ENCODE measurements around the gene PRIM1.

PRIM1 gene

DNA sequence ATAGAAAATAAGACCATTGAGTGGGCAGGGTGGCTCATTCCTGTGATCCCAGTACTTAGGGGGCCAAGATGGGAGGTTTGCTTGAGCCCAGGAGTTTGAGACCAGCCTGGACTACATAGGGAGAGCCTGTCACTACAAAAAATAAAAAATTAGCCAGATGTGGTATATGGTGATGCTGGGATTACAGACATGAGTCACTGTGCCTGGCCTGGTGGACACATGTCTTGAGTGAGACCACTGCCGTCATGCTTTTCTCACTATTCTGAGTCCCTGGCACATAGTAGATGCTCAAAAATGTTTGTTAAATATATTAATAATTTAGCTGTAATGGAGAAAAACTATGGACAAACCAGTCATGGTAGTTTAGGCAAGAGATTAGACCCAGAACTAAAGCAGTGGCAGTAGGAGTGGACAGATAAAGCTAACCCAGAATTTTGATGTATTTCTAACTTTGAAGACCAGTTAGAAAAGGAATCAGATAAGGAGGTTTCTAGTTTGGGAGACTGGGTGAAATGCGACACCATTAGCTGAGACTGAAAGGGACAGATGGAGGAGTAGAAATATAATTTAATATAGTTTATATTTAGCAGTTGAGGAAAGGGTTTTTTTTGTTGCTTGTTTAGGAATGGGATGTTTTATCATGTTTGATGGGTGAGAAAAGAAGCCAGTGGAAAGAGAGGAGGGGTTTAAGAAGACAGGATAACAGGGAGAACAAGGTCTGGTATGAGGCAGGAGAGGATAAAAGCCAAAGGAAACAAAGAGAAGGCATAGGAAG lies 56.6 kb downstream of the PRIM1 start:
- no peak for TF ChIP-seq JUND (IDR thresholded peaks at IDR 0.05; ENCODE audit: low read depth)
- in situ Hi-C loops (cut with HindIII; ENCODE audit: low pct_unique_long_range_greater_than_20kb, low sequenced_read_pairs) = no loop called here
- no peak for DNase-seq (ENCODE audit: low read depth in 1 of 2, low spot score in 1 of 2)

DNA sequence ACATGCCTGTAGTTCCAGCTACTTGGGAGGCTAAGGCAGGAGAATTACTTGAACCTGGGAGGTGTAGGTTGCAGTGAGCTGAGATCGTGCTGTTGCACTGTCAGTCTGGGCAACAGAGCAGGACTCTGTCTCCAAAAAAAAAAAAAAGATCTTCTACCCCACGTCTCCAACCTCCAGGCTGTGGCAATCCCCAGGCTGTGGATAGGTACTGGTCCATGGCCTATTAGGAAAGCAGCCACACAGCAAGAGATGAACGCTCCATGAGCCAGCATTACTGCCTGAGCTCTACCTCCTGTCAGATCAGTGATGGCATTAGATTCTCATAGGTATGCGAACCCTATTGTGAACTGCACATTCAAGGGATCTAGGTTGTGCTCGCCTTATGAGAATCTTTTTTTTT lies 58.0 kb downstream of the PRIM1 start:
- DNase-seq (ENCODE audit: low read depth in 1 of 2, low spot score in 1 of 2) = no peak
- no peak for TF ChIP-seq JUND (IDR thresholded peaks at IDR 0.05; ENCODE audit: low read depth)
- in situ Hi-C loops (cut with HindIII; ENCODE audit: low pct_unique_long_range_greater_than_20kb, low sequenced_read_pairs) = no loop called here

DNA sequence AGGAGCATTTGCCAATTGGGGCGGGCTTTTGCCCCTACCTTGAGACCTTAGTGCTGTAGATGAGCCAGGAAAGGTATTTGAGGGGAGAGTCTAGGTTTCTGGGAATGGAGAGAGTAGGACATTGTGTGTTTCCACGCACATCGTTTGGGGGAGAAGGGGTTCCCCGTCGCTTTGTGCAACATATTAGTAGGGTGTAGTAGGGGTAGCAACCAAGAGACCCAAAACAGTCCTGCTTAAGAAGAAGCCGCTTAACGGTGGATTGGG lies 63.3 kb downstream of the PRIM1 start:
- DNase-seq (ENCODE audit: low read depth in 1 of 2, low spot score in 1 of 2) = peak in 1 of 2 experiments; percentile 30
- TF ChIP-seq JUND (IDR thresholded peaks at IDR 0.05; ENCODE audit: low read depth) = no peak
- in situ Hi-C loops (cut with HindIII; ENCODE audit: low pct_unique_long_range_greater_than_20kb, low sequenced_read_pairs) = no loop called here

DNA sequence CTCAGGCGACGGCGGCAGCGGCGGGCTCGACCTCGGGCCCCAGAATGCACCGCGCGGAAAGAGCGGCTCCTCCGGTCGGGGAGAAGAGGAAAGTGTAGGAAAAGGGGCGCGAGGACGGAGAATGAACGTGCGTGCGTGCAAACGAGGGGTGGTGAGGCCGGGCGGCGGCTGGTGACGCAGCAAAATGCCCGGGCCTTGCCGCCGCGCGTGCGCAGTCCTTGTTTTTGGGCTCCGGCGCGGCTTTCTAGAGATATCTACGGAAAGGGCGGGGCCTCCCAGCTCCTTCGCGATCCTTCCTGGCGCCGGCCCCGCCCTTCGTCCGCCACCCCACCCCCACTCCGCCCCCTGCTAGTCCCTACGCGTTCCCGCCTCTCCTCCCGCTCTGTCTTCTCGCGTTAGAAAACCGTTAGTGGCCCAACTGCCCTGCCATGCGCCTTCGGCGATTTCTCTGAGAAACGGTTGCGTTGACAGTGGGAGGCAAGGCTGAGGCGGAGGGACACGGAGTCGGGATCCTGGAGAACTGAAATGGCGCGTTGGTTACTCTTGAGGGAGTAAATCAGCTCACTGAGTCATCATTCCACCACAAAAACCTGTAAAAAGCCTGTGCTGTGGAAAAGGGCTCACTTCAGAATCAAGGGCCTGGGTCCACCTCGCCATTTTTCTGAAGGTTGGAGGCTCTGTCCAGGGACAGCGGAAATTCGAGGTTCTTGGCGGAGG lies 63.8 kb downstream of the PRIM1 start, which contains the start of gene PTGES3:
TSS of gene PTGES3 (minus strand) at position 156 of the 717 bp plus-strand sequence. CDS start 285 bp downstream, outside the sequence.
- TF ChIP-seq JUND (IDR thresholded peaks at IDR 0.05; ENCODE audit: low read depth) = no peak
- DNase-seq (ENCODE audit: low read depth in 1 of 2, low spot score in 1 of 2) = peak; percentile 90 to 100
- in situ Hi-C loops (cut with HindIII; ENCODE audit: low pct_unique_long_range_greater_than_20kb, low sequenced_read_pairs) = no loop called here

DNA sequence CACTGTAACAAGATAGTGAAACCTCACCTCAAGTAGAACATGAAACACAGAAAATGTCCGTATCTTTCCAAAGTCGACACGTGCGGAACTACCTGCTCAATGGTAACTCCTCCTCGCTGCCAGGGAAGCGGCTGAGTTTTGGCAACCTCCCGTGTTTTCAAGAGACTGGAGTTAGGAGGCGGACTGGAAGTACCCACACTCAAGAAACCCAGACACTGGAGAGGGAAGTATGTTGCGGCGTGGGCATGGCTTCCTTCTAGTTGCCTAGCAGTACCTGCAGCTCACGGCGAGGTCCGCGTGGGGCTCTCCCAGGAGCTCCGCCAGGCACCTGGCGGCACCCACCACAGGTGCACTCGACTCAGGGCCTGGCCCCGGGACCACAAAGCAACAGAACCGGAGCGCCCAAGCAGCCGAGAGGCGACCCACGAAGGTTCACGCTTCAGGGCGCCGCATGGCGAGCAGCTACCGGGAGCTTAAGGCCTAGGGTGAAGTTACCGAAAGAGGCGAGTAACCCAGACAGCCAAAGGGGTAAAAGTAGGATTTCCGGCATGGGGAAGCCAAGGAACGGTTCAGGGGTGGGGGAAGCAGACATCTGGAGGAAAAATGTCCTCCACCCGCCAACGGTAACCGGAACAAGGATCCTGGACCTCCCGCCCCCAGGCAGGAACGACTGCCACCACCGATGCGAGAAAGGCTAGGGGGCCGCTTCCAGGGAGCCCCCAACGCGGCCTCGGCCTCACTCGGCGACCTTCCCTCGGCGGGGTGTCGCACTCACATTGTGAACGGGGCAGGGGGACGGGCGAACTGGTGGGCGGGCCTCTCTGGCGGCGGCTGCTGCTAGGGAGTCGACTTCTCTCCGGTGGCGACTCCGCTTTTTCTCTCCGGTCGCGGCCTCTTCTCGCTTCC lies 64.6 kb downstream of the PRIM1 start:
- TF ChIP-seq JUND (IDR thresholded peaks at IDR 0.05; ENCODE audit: low read depth) = no peak
- in situ Hi-C loops (cut with HindIII; ENCODE audit: low pct_unique_long_range_greater_than_20kb, low sequenced_read_pairs) = no loop called here
- DNase-seq (ENCODE audit: low read depth in 1 of 2, low spot score in 1 of 2) = peak in 1 of 2 experiments; percentile 76

DNA sequence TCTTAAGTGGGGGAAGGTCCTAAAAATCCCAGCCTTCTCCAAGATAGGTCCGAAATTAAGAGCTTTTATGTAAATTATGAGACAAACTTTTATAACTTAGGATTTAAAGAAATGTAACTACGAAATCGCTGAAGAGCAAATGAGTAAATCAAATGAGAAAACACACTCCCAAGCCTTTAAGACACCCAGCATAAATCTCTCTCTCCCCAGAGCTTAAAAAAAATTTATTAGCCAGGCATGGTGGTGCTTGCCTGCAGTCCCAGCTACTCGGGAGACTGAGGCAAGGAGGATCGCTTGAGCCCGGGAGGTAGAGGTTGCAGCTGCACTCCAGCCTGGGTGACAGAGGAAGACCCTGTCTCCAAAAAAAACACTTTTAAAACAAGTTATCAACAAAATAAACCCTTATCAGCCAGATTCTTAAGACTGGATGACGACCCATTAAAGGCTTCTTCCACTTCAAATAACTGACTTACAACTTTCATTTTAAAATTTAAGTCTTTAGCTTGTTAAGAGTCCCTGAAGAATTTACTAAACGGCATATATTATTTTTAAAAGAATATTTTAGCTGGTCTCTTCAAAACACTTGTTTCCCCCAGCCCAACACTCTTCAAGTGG lies 67.3 kb downstream of the PRIM1 start:
- no peak for TF ChIP-seq JUND (IDR thresholded peaks at IDR 0.05; ENCODE audit: low read depth)
- in situ Hi-C loops (cut with HindIII; ENCODE audit: low pct_unique_long_range_greater_than_20kb, low sequenced_read_pairs) = no loop called here
- DNase-seq (ENCODE audit: low read depth in 1 of 2, low spot score in 1 of 2) = peak in 1 of 2 experiments; percentile 24

DNA sequence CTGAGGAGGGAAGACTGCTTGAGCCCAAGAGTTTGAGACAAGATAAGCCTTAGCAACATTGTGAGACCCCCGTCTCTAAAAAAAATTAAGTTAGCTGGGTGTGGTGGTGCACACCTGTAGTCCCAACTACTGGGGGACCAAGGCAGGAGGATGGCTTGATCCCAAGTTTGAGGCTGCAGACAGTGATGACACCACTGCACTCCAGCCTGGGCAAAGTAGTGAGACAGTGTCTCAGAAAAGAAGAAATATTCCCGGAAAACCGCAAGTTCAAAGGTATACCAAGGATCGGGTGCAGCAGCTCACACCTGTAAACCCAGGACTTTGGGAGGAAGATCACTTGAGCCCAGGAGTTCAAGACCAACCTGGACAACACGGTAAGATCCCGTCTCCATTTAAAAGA lies 69.8 kb downstream of the PRIM1 start:
- TF ChIP-seq JUND (IDR thresholded peaks at IDR 0.05; ENCODE audit: low read depth) = no peak
- no peak for DNase-seq (ENCODE audit: low read depth in 1 of 2, low spot score in 1 of 2)
- in situ Hi-C loops (cut with HindIII; ENCODE audit: low pct_unique_long_range_greater_than_20kb, low sequenced_read_pairs) = no loop called here
